ENCODE results near the gene DPY19L3.
"Not testable (repeated sequence)": the region's sequence is repeated elsewhere in the genome, so short reads cannot be mapped to it uniquely, and the experiment has no call there.

Gene DPY19L3

GRCh38 chr19:32405431-32406160 is at the start of gene DPY19L3:
TSS of gene DPY19L3 (plus strand) at chr19:32405770. CDS start at chr19:32408254, 2,484 bp downstream.
- peak; percentile 92 for DNase-seq

DNA sequence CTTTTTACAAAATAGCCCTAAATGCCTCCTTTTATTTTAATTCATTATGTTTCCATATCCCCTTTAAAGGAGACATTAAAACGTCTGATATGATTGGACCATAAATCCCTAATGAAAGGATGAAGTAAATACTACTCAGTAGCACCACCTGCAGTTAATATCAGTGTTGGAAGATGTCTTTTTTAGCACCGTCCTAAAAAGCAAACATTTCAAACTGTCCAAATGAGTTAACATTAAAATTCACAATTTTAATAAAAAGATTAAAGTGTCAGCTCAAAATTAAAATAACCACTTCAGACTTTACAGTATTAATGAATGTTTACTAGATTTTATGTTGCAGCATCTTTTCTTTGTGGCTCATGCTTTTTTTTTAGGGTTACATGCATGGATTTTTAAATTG is 47.9 kb upstream of the DPY19L3 start:
- DNase-seq: no peak

- DNase-seq: no peak
Observed at GRCh38 chr19:32358321-32358720, 47.2 kb upstream of the DPY19L3 start.

DNA sequence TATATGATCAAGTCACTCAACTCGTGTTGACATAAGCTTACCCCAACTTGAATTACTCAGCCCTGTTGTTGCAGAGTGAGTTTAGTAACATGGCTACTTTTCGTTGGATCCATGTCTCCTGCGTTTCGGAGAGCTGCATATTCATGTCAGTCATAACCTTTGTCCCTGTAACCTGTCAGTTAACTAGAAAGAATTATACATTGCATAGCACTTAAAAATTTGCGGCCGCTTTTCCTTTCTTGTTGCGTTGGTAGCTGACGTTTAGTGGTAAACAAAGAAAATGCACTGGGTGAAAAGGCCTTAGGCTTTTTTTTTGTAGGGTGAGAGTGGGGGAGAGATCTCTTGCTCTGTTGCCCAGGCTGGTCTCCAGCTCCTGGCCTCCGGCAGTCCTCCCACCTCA is 46.0 kb upstream of the DPY19L3 start:
- no peak for DNase-seq

- no peak for DNase-seq
Observed at GRCh38 chr19:32361574-32362317, 43.8 kb upstream of the DPY19L3 start.

DNA sequence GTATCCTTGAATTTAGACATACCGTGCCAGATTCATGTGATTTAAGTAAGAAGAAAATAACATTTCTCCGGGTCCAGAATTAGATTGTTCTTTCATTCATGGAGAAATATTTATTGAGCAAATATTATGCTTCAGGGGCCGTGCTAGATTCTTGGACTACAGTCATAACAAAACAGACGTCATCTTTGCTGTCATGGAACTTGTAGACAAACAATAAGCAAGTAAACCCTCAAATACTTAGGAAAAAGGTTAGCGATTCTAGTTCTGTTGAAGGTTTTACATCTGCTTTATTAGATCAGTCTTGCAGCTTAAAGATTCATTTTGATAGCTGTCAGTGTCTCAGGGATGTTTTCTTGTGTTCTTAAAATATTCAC is 43.3 kb upstream of the DPY19L3 start:
- DNase-seq: no peak

DNA sequence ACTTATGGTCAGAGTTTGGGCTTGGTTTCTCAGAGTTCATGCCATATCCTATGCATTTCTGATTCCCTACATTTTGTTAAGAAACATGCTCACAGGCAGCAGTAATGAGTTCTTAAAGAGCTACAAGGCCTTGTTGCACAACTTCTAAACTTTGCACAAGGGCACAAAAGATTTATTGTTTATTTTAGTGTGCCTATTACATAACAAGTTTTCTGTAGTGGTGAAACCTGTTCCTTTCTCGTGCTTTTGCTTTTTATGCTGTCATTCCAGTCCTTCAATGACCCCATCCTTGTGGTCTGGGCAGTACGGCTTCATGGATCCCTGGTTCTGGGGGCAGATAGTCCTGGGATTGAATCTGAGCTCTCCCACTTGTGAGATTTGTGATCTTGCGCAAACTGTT is 42.4 kb upstream of the DPY19L3 start:
- no peak for DNase-seq

DNA sequence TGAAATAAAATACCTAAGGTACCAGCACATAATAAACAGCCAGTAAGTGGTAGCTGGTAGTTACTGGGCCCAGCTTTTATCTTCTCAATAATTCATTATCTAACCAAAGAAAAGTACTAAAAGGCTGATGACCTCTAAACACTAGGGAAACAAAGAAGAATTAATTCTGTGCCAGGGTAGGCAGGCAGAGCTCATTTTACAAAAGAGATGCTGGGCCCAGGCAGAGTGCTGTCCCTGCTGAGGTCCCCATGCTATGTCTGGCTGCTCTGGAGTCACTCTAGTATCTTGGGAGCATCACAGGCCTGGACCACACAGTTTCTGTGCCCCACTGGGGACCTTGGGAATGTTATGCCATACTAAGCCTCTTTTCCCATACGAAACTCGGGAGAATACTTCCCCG is 41.9 kb upstream of the DPY19L3 start:
- no peak for DNase-seq

GRCh38 chr19:32364040-32364439 is 41.5 kb upstream of the DPY19L3 start:
- DNase-seq: no peak

GRCh38 chr19:32367063-32367462 is 38.5 kb upstream of the DPY19L3 start:
- no peak for DNase-seq

- no peak for DNase-seq
Observed at GRCh38 chr19:32367948-32368536, 37.5 kb upstream of the DPY19L3 start.

DNA sequence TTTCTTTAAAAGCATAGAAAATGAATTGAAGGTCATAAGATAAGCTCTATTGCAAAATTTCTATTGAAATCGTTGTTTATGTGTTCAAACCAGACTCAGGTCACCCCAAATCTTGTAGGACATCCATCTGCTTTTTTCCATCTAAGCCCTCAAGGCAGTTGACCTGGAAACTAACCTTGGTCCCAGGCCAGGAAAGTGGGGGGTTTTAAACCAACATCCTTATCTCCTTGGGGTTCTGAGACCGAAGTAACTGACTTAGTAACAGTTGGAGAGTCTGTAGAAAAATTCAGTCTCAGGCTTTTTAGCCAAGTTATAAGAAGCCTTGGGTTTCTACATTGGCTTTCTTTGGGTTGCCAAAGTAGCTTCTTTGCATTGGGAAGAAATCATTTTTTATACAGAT is 36.8 kb upstream of the DPY19L3 start:
- no peak for DNase-seq

GRCh38 chr19:32372726-32373517 is 32.6 kb upstream of the DPY19L3 start:
- no peak for DNase-seq

DNA sequence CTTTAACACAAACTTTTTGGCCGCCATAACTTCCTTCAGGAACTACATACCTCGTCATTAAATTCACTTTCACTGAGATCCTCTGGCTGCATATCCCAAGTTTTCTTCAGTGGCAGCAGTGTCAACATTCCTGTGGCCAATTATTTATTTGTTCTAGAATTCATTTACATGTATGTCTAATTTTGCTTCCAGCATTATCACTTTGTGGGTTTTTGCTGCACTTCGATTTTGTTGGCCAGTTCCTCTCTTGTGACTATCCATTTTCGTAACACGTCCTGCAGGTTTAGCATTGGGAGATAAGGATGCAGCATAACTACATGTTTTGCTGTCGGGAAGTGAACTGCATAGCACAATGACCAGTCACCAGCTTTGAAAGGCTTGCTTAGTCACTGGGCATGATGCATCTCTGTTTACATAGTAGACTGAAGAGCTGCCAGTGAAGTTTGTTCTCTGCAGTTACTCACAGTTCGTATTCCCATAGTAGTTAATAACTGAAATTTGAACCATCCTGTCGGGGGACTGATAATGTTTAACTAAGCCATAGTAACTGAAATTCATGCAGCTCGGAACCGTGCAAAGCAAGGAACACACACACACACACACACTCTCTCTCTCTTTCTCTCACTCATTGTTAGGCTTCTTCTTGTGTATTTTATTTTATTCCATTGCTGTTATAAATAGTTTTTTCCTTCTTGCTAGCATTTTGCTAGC is 31.8 kb upstream of the DPY19L3 start:
- DNase-seq: no peak

GRCh38 chr19:32374362-32374761 is 31.2 kb upstream of the DPY19L3 start:
- DNase-seq: not testable (repeated sequence)

- not testable (repeated sequence) for DNase-seq
Observed at GRCh38 chr19:32377088-32377487, 28.5 kb upstream of the DPY19L3 start.

- DNase-seq: no peak
Observed at GRCh38 chr19:32380269-32380668, 25.3 kb upstream of the DPY19L3 start.

DNA sequence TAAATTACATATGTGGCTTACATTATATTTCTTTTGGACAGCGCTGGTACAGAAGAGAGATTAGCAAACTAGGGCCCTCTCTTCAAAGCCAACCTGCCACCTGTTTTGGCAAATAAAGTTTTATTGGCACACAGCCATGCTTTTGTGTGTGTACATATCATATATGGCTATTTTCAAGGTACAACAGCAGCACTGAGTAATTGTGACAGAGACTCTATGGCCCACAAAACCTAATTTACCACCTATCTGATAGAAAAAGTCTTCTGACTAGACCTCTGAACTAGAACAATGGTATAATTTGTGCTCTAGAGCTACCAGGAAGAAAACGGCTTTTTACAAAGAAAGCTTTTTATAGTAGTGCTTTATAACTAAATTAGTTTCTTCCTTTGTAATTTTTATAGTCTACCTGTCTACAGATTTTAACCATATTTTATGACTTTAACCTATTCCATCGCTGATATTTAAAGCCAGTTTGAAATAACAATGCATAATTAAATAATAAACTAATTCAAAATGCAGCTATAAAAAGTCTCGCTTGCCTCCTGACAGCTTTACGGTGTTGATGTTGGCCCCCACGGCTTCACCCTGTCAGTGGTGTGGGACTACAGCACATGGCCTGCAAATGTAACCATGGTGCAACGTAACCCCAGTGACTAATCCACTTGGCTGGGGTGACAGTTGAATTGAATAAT is 17.7 kb upstream of the DPY19L3 start:
- no peak for DNase-seq

- no peak for DNase-seq
Observed at GRCh38 chr19:32388393-32388855, 17.1 kb upstream of the DPY19L3 start.

GRCh38 chr19:32392901-32393300 is 12.7 kb upstream of the DPY19L3 start:
- DNase-seq: no peak

- no peak for DNase-seq
Observed at GRCh38 chr19:32396046-32396652, 9.4 kb upstream of the DPY19L3 start.

Data from COR-L47 (cell line).